HepG2 (cell line): ENCODE measurements around the gene PHF13. TPM values are rescaled to one million over a fixed set of nuclear protein-coding genes. Genes with fewer than 3 reads are reported as not detected.

ENCODE experiments used
- BATF2 ChIP-seq: sonication (generic); formaldehyde crosslinking; IDR thresholded peaks from 2 replicates; pipeline ENCODE4 v1.8.0; 2022; ENCODE audit warnings: mild to moderate bottlenecking, missing genetic modification reagents, moderate library complexity
- CCDC6 ChIP-seq: sonication (generic); formaldehyde crosslinking; IDR thresholded peaks from 2 replicates; pipeline ENCODE4 v1.8.1; 2022; ENCODE audit warnings: mild to moderate bottlenecking, missing genetic modification reagents, moderate library complexity
- HDAC2 ChIP-seq: sonication (generic); formaldehyde crosslinking; IDR thresholded peaks from 2 replicates; pipeline ENCODE4 v1.4.0; 2020; ENCODE audit warnings: missing genetic modification reagents
- MTF2 ChIP-seq: sonication (generic); formaldehyde crosslinking; IDR thresholded peaks from 2 replicates; pipeline ENCODE4 v1.5.0; 2020; ENCODE audit warnings: missing genetic modification reagents, borderline replicate concordance
- MYNN ChIP-seq: sonication (generic); formaldehyde crosslinking; IDR thresholded peaks from 2 replicates; pipeline ENCODE4 v1.4.0; 2020; ENCODE audit warnings: mild to moderate bottlenecking, low read depth, missing genetic modification reagents
- RBFOX2 ChIP-seq: fragments of 200-400 bp; formaldehyde crosslinking; IDR thresholded peaks from 2 replicates; pipeline ENCODE4 v1.6.1; 2017; ENCODE audit warnings: low read depth, mild to moderate bottlenecking, low read length
- TAF1 ChIP-seq: sonication (generic); formaldehyde crosslinking; IDR thresholded peaks from 2 replicates; pipeline ENCODE4 v1.4.0; 2020; ENCODE audit warnings: missing genetic modification reagents
- TEF ChIP-seq: sonication (generic); formaldehyde crosslinking; IDR thresholded peaks from 2 replicates; pipeline ENCODE4 v1.5.0; 2020; ENCODE audit warnings: missing genetic modification reagents
- THYN1 ChIP-seq: sonication (generic); formaldehyde crosslinking; IDR thresholded peaks from 2 replicates; pipeline ENCODE4 v1.8.1; 2023; ENCODE audit warnings: low read depth, mild to moderate bottlenecking, moderate library complexity, missing genetic modification reagents, borderline replicate concordance
- TRIM22 ChIP-seq: fragments of 450-650 bp; IDR thresholded peaks from 2 replicates; pipeline ENCODE4 v1.6.1; 2017
- ZNF431 ChIP-seq: sonication (generic); formaldehyde crosslinking; IDR thresholded peaks from 2 replicates; pipeline ENCODE4 v1.9.0; 2022; ENCODE audit warnings: missing genetic modification reagents, low read depth, mild to moderate bottlenecking, borderline replicate concordance
- ZNF446 ChIP-seq: sonication (generic); formaldehyde crosslinking; IDR thresholded peaks from 2 replicates; pipeline ENCODE4 v1.5.0; 2020; ENCODE audit warnings: mild to moderate bottlenecking, missing genetic modification reagents
- polyA plus RNA-seq, 8 experiments: library from polyadenylated mRNA; depleted of rRNA in 3 of 8; stranded (reverse) in 7 of 8; unstranded in 1 of 8; fragments of >200 nt; fragmentation: Illumina TruSeq in 4 of 8; extraction: Trizol in 4 of 8; gene quantifications; 2 replicates each; pipeline versions ENCODE4 v1.2.1 to v1.2.3, GENCODE V29; 2011 to 2016; ENCODE audit warnings: low read depth in 4 of 8, missing spikeins in 1 of 8, mixed read lengths in 1 of 8; ENCODE audit not compliant: insufficient read depth in 1 of 8
- total RNA-seq, 5 experiments: library from RNA; depleted of rRNA; stranded (reverse); fragments of >200 nt; fragmentation: Illumina TruSeq; extraction: Trizol; gene quantifications; 2 replicates each; pipeline ENCODE4 v1.2.3, GENCODE V29; 2016; ENCODE audit warnings: low read depth in 1 of 5
- TF ChIP-seq, protein P1 (sequence below): sonication (generic); formaldehyde crosslinking; IDR thresholded peaks from 2 replicates; pipeline ENCODE4 v1.4.0; 2020; ENCODE audit warnings: missing genetic modification reagents, mild to moderate bottlenecking, borderline replicate concordance
- TF ChIP-seq, protein P2 (sequence below): sonication (generic); formaldehyde crosslinking; IDR thresholded peaks from 2 replicates; pipeline ENCODE4 v1.8.0; 2023; ENCODE audit warnings: mild to moderate bottlenecking, missing genetic modification reagents
- TF ChIP-seq, protein P3 (sequence below): sonication (generic); formaldehyde crosslinking; IDR thresholded peaks from 2 replicates; pipeline ENCODE4 v1.4.0; 2020; ENCODE audit warnings: mild to moderate bottlenecking, missing genetic modification reagents
- TF ChIP-seq, protein P4 (sequence below): sonication (generic); formaldehyde crosslinking; IDR thresholded peaks from 2 replicates; pipeline ENCODE4 v1.4.0; 2020; ENCODE audit warnings: missing genetic modification reagents, borderline replicate concordance

PHF13 gene
- total and polyA plus RNA-seq, 2 of the 13 experiments (the other 11 are each of a cell fraction or from before 2014, with no cell fraction given) = 4.7 to 7.4 TPM

GRCh38 chr1:6614019-6614928 is 743 bp downstream of the PHF13 start (continued):
- TF ChIP-seq, protein P1, sequence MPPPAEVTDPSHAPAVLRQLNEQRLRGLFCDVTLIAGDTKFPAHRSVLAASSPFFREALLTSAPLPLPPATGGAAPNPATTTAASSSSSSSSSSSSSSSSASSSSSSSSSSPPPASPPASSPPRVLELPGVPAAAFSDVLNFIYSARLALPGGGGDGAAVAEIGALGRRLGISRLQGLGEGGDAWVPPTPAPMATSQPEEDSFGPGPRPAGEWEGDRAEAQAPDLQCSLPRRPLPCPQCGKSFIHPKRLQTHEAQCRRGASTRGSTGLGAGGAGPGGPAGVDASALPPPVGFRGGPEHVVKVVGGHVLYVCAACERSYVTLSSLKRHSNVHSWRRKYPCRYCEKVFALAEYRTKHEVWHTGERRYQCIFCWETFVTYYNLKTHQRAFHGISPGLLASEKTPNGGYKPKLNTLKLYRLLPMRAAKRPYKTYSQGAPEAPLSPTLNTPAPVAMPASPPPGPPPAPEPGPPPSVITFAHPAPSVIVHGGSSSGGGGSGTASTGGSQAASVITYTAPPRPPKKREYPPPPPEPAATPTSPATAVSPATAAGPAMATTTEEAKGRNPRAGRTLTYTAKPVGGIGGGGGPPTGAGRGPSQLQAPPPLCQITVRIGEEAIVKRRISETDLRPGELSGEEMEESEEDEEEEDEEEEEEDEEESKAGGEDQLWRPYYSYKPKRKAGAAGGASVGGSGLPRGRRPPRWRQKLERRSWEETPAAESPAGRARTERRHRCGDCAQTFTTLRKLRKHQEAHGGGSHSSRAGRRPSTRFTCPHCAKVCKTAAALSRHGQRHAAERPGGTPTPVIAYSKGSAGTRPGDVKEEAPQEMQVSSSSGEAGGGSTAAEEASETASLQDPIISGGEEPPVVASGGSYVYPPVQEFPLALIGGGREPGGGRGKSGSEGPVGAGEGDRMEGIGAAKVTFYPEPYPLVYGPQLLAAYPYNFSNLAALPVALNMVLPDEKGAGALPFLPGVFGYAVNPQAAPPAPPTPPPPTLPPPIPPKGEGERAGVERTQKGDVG (CRISPR knock-in tag) = no peak
- TF ChIP-seq HDAC2 (CRISPR knock-in tag) (no peak), TRIM22 (no peak), ZNF431 (CRISPR knock-in tag) (no peak), ZNF446 (peak; percentile 57; the same call in 1 of the 2 replicates), TEF (CRISPR knock-in tag) (no peak), MYNN (CRISPR knock-in tag) (no peak), TAF1 (CRISPR knock-in tag) (no peak), RBFOX2 (0 out of 2 replicates have a peak, but pooled peaks have one; percentile 9), BATF2 (CRISPR knock-in tag) (no peak), THYN1 (CRISPR knock-in tag) (no peak), MTF2 (CRISPR knock-in tag) (peak; percentile 16; the same call in 1 of the 2 replicates), CCDC6 (CRISPR knock-in tag) (0 out of 2 replicates have a peak, but pooled peaks have one; percentile 25)
- TF ChIP-seq, protein P2, sequence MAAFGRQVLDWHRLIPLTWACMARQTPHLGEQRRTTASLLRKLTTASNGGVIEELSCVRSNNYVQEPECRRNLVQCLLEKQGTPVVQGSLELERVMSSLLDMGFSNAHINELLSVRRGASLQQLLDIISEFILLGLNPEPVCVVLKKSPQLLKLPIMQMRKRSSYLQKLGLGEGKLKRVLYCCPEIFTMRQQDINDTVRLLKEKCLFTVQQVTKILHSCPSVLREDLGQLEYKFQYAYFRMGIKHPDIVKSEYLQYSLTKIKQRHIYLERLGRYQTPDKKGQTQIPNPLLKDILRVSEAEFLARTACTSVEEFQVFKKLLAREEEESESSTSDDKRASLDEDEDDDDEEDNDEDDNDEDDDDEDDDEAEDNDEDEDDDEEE (CRISPR knock-in tag) = no peak
- TF ChIP-seq, protein P3, sequence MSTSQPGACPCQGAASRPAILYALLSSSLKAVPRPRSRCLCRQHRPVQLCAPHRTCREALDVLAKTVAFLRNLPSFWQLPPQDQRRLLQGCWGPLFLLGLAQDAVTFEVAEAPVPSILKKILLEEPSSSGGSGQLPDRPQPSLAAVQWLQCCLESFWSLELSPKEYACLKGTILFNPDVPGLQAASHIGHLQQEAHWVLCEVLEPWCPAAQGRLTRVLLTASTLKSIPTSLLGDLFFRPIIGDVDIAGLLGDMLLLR = no peak
- TF ChIP-seq, protein P4, sequence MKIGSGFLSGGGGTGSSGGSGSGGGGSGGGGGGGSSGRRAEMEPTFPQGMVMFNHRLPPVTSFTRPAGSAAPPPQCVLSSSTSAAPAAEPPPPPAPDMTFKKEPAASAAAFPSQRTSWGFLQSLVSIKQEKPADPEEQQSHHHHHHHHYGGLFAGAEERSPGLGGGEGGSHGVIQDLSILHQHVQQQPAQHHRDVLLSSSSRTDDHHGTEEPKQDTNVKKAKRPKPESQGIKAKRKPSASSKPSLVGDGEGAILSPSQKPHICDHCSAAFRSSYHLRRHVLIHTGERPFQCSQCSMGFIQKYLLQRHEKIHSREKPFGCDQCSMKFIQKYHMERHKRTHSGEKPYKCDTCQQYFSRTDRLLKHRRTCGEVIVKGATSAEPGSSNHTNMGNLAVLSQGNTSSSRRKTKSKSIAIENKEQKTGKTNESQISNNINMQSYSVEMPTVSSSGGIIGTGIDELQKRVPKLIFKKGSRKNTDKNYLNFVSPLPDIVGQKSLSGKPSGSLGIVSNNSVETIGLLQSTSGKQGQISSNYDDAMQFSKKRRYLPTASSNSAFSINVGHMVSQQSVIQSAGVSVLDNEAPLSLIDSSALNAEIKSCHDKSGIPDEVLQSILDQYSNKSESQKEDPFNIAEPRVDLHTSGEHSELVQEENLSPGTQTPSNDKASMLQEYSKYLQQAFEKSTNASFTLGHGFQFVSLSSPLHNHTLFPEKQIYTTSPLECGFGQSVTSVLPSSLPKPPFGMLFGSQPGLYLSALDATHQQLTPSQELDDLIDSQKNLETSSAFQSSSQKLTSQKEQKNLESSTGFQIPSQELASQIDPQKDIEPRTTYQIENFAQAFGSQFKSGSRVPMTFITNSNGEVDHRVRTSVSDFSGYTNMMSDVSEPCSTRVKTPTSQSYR (CRISPR knock-in tag) = peak; percentile 61; the same call in 1 of the 2 replicates
